ENCODE results near the gene ITPR1.

DNA sequence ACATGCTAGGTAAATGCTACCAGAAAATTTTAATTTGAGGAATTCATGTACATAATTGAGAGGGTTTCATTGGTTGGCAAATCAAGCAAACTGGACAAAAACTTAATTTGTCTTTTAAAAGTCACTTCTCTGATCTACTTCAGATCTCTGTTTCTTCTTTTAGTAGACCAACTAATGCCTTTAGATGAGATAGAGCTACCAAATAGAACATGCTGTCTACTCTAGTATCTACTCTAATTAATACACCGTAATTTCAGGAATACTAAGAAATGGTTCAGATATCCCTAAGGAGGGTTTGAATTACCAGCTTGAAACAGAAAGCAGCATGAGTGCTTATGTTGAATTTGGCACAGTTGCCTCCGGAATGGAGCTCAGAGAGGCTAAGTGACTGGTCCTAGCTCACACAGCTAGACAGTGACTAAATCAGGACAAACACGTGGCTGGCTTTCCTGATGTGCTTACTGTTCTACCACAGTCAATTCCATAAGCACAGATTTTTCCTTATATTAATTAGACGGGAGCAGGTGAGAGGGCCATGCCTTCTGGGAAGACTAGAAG lies 225.1 kb downstream of the ITPR1 start:
- TF ChIP-seq EZH2phosphoT487 (IDR thresholded peaks at IDR 0.05; ENCODE audit: borderline replicate concordance, low read depth, low read length) = no peak
- TF ChIP-seq, protein P1, sequence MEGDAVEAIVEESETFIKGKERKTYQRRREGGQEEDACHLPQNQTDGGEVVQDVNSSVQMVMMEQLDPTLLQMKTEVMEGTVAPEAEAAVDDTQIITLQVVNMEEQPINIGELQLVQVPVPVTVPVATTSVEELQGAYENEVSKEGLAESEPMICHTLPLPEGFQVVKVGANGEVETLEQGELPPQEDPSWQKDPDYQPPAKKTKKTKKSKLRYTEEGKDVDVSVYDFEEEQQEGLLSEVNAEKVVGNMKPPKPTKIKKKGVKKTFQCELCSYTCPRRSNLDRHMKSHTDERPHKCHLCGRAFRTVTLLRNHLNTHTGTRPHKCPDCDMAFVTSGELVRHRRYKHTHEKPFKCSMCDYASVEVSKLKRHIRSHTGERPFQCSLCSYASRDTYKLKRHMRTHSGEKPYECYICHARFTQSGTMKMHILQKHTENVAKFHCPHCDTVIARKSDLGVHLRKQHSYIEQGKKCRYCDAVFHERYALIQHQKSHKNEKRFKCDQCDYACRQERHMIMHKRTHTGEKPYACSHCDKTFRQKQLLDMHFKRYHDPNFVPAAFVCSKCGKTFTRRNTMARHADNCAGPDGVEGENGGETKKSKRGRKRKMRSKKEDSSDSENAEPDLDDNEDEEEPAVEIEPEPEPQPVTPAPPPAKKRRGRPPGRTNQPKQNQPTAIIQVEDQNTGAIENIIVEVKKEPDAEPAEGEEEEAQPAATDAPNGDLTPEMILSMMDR (conservative IDR thresholded peaks at IDR 0.05; ENCODE audit: low read length) = no peak
